Measurements from ENCODE around the gene AURKA.
"Not testable (repeated sequence)": the region's sequence is repeated elsewhere in the genome, so short reads cannot be mapped to it uniquely, and the experiment has no call there.

Gene AURKA

GRCh38 chr20:56420940-56421688 is 29.1 kb upstream of the AURKA start:
- DNase-seq (ENCODE audit: low read depth), result no peak

GRCh38 chr20:56420028-56420427 is 28.0 kb upstream of the AURKA start:
- no peak for DNase-seq (ENCODE audit: low read depth)

- DNase-seq (ENCODE audit: low read depth), result no peak
Measured at GRCh38 chr20:56418385-56418861, 26.4 kb upstream of the AURKA start.

- no peak for DNase-seq (ENCODE audit: low read depth)
Measured at GRCh38 chr20:56417911-56418310, 25.9 kb upstream of the AURKA start.

GRCh38 chr20:56417402-56417801 is 25.4 kb upstream of the AURKA start:
- DNase-seq (ENCODE audit: low read depth), result no peak

- DNase-seq (ENCODE audit: low read depth), result peak; percentile 53
Measured at GRCh38 chr20:56414842-56415765, 23.1 kb upstream of the AURKA start.

- DNase-seq (ENCODE audit: low read depth), result no peak
Measured at GRCh38 chr20:56412949-56413348, 20.9 kb upstream of the AURKA start.

GRCh38 chr20:56412473-56412790 is 20.4 kb upstream of the AURKA start:
- no peak for DNase-seq (ENCODE audit: low read depth)

GRCh38 chr20:56411759-56412472 is 19.9 kb upstream of the AURKA start, which contains the start of gene CASS4:
Gene CASS4, plus strand, starts transcription at chr20:56412260. Its CDS starts 199 bp downstream, at chr20:56412459.
- no peak for DNase-seq (ENCODE audit: low read depth)

GRCh38 chr20:56411287-56411686 is 19.3 kb upstream of the AURKA start:
- not testable (repeated sequence) for DNase-seq (ENCODE audit: low read depth)

- DNase-seq (ENCODE audit: low read depth), result no peak
Measured at GRCh38 chr20:56409956-56410355, 17.9 kb upstream of the AURKA start.

GRCh38 chr20:56409521-56409920 is 17.5 kb upstream of the AURKA start:
- no peak for DNase-seq (ENCODE audit: low read depth)

GRCh38 chr20:56406910-56407309 is 14.9 kb upstream of the AURKA start:
- DNase-seq (ENCODE audit: low read depth), result no peak

- not testable (repeated sequence) for DNase-seq (ENCODE audit: low read depth)
Measured at GRCh38 chr20:56405356-56405755, 13.3 kb upstream of the AURKA start.

- no peak for DNase-seq (ENCODE audit: low read depth)
Measured at GRCh38 chr20:56403465-56403864, 11.4 kb upstream of the AURKA start.

- peak; percentile 67 for DNase-seq (ENCODE audit: low read depth)
Measured at GRCh38 chr20:56400001-56400640, 8.1 kb upstream of the AURKA start.

GRCh38 chr20:56395166-56395565 is 3.2 kb upstream of the AURKA start:
- no peak for DNase-seq (ENCODE audit: low read depth)

- DNase-seq (ENCODE audit: low read depth), result no peak
Measured at GRCh38 chr20:56393653-56394052, 1.6 kb upstream of the AURKA start.

GRCh38 chr20:56392881-56393482 is 967 bp upstream of the AURKA start:
- no peak for DNase-seq (ENCODE audit: low read depth)

GRCh38 chr20:56391596-56392131 is 351 bp downstream of the AURKA start:
- DNase-seq (ENCODE audit: low read depth), result no peak

- DNase-seq (ENCODE audit: low read depth), result no peak
Measured at GRCh38 chr20:56391037-56391436, 978 bp downstream of the AURKA start.
